DND-41 (cell line): ENCODE results near the gene TMPO.

ENCODE experiments used
- CTCF ChIP-seq: IDR thresholded peaks from 2 replicates; pipeline ENCODE4 v1.5.1; 2012; ENCODE audit warnings: borderline replicate concordance, low read length, moderate library complexity, mild to moderate bottlenecking; ENCODE audit not compliant: poor library complexity, severe bottlenecking; ENCODE audit errors: extremely low read depth
- EZH2 ChIP-seq: IDR thresholded peaks from 3 replicates; pipeline ENCODE4 v1.6.1; 2012; ENCODE audit warnings: borderline replicate concordance, low read depth, mild to moderate bottlenecking, moderate library complexity, low read length, inconsistent platforms; ENCODE audit not compliant: severe bottlenecking

- TF ChIP-seq CTCF: no peak
- no peak for TF ChIP-seq EZH2
These were observed 64.4 kb downstream of the TMPO start for GRCh38 chr12:98579835-98580234.
